NCI-H2029 treated with DMSO at 0.1 percent for 48 hours (cell line): ENCODE results near the gene KIF1C.
A peak's percentile ranks its signal among the peaks of the same experiment; 100 is the strongest.

ENCODE experiments used
- DNase-seq: peaks from one replicate; lab custom pipeline; 2025; lab: John Stamatoyannopoulos, UW

Gene KIF1C

DNA sequence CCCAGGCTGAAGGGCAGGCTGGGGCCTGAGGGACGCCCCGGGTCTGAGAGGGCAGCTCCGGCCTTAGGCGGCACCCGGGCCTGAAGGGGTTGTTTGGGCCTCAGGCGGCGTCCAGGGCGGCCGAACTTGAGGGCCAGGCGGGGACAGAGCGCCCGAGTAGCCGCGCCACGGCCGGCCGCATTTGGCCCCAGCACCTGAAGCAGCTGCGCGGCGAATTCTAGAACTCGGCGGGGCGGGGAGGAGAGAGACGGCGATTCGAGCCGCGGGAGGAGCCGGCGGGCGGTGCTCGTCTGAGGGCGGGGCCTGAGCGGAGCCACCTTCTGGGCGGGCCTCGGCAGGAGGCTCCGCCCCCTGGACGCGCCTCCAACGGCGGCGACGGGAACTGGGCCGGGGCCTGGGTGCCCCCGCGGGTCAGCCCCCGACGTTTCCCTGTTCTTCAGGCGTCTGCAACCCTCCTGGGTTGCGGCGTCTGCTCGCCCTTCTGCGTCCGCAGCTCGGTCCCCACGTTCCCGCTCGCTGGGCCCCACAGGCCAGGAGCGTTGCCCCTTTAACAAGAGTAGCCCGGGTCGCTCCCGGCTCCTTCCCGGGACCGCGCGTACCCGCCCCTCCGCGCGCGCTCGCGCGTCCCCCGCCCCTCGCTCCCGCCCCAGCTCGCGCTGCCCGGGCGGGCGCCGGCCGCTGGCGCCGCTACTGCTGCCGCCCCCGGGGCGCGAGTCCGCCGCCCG, at the start of gene KIF1C, which contains the start of gene INCA1:
KIF1C (plus strand) TSS at position 649 of the 725 bp plus-strand sequence. CDS start 2,297 bp downstream, outside the sequence.
INCA1 (minus strand) TSS at position 221 of the 725 bp plus-strand sequence. CDS start 3,085 bp downstream, outside the sequence.
- DNase-seq, result peak; percentile 33

DNA sequence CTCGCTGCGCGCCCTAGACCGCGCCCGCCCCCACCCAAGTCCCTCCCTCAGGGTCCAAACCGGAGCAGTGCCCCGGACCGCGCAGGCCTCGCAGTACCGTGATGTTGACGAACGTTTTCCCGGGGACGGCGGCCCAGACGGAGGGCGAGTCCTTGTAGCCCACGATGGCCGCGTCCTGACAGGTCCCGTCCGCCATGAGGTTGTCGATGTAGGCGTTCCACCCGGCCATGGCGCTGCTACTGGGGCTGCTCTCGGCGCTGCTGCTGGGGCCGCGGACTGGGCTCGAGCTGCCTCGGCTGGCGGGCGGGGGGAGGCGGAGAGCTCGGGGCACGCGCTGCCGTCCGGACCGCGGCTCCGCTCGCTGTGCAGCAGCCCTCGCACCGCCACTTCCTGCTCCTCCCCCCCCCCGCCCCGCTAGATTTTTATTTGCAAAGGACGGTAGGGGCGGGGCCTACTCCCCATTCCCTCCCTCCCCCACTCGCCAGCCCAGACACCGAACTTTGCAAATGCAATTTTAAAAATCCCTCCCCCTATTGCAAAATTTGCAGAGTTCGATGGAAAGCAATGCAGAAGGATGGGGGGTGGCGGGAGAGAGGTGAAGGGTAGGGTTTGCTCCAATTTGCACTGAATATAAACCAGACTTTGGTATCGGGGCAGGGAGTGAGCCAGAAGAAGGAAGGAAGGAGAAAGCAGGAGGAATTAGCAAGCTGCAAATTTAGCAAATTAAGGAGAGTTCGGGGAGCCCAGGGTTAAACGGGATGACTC, 49.4 kb upstream of the KIF1C start, which contains the start of gene PFN1:
PFN1 (minus strand) TSS at position 365 of the 765 bp plus-strand sequence; CDS start at position 229, 136 bp downstream.
- no peak for DNase-seq

GRCh38 chr17:4948931-4949320, 48.8 kb upstream of the KIF1C start:
- DNase-seq, result no peak

GRCh38 chr17:4949321-4950074, 48.3 kb upstream of the KIF1C start:
- DNase-seq, result no peak

- DNase-seq, result no peak
These were observed 47.5 kb upstream of the KIF1C start for GRCh38 chr17:4950075-4950745.

DNA sequence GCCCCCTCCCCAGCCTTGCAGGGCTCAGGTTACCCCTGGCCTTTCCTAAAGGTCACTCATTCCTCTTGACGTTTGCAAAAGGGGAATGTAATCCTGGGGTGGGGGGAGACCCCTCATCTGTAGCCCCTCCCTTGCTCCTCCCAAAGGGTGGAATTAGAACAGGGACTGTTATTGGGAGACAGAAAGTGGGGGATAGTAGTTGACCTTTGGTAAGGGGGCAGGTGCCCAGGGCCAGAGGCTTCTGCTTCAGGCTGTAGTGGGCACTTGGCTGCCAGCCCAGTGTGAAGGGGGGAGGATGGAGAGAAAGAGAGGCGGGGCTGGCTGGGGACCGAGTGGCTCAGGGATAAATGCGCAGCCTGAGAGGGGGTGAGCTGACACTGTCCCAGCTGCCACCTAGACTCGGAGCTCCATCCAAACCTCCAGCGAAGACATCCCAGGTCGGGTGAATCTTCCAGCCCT, 47.0 kb upstream of the KIF1C start, which contains the start of gene ENO3:
ENO3 (plus strand) TSS at position 374 of the 459 bp plus-strand sequence. CDS start 711 bp downstream, outside the sequence.
- DNase-seq, result no peak

- no peak for DNase-seq
These were observed 46.3 kb upstream of the KIF1C start for GRCh38 chr17:4951486-4951885.

DNA sequence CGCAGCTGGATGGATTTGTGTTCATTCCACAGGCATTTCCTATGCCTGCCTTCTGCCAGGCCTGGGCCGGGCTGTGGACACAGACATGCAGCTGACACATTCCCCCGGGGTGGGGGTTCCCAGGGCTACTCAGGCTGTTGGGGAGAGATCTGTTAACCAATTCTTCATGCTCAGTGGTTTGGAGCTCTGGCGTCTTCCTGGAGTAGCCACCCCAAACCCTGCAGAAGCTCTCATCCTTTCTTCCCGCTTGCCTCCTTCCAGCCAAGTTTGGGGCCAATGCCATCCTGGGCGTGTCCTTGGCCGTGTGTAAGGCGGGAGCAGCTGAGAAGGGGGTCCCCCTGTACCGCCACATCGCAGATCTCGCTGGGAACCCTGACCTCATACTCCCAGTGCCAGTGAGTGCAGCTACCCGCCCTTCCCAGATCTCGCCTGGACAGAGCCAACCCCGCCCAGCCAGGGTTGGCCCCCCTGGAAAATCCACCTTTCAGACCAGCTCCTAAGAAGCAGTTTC, 44.2 kb upstream of the KIF1C start:
- DNase-seq, result no peak

GRCh38 chr17:4955091-4955490, 42.7 kb upstream of the KIF1C start:
- DNase-seq, result no peak

- DNase-seq, result no peak
These were observed 41.2 kb upstream of the KIF1C start for GRCh38 chr17:4956493-4957061.

- DNase-seq, result no peak
These were observed 39.6 kb upstream of the KIF1C start for GRCh38 chr17:4958102-4958501.

DNA sequence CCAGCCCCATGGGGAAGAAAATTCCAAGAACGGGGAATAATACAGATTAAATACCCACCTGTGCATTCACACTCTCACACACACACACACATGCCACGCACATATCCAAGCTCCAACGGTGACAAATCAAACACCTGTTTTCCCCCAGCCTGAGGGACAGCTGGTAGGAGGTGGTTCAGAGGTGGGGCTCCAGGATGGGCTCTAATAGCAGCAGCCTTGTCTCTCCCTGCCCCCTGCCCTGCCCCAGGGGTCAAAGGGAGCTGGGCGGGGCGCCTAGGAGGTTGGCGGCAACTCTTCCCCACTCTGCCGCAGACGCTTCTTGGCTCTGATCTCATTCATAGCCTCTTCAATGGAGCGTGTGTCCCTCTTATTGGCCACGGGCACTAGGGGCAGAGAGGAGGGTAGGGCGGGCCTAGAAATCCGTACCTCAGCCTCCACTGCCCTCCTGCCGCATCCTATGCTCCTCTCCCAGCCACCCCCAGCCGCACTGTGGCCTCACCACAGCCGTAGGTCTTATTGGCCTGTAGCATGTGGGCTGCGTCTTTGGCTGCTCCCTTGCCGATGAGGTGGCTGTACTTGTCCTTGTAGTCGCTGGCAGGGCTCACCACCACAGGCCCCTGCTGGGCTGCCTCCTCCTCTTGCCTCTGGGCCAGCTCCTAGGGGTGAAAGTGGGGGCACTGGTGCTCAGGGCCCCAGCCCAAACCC, 38.3 kb upstream of the KIF1C start:
- DNase-seq, result no peak

DNA sequence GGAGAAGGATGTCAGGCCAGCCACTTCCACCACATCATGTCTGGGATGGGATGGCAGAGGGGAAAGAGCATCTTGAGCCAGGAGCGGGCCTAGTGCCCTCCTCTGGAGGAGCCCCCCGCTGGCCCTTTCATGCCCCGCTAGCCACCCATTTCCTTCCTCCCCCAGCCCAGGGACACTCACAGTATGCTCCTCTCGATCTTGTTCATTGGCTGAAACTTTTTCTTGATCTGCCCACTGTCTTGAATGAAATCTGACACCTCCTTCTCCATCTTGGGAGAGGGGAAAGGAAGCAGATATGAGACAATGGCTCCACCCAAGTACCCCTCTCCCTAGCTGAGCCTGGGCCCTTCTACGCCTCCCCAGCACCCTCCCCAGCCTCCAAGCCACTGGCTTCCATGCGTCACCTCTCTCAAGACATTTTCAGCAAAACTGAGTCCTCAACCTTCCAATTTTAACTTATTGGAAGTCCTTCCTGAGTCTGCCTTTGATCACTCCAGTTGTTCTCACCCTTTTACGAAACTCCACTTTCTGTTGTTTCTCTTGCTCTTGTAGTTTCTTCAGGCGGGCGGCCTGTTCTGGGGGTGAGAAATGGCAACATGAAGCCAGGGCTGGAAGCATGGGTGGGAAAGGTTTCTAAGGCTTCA, 37.3 kb upstream of the KIF1C start:
- DNase-seq, result no peak

- no peak for DNase-seq
These were observed 32.3 kb upstream of the KIF1C start for GRCh38 chr17:4965311-4965986.

GRCh38 chr17:4966844-4967538, 30.8 kb upstream of the KIF1C start:
- peak; percentile 93 for DNase-seq

- peak; percentile 62 for DNase-seq
These were observed 29.9 kb upstream of the KIF1C start, which contains the start of gene SPAG7 for GRCh38 chr17:4967539-4968485. SPAG7 (minus strand) TSS chr17:4967817; CDS start chr17:4967804, 13 bp downstream.

DNA sequence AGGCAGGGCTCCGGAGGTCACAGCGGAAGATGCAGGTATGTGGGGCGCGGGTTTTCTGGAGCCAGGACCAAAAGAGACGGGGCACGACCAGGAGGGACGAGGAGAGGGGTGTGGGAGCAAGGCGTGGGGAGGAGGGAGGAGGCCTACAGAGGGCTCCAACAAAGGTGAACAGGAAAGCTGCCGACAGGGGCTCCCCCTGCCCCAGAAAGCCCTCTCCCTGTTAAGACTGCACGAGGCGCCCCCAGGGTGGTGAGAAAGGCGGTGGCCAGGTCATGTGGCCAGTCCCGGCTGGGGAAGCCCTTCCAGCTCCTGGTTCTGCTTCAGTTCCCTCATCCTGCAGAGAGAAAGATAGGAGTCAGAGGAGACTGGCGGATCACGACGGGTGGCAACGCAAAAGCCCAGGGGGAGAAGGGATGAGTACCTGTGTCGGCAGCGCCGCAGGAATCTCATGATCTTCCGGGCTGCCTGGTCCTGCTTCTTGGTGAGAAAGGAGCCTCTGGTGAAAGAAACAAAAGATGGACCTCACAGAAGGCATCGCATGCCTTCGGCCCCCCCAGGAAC, 29.2 kb upstream of the KIF1C start:
- DNase-seq, result no peak
